Left renal cortex interstitium (tissue), 4 donors: Measurements from ENCODE around the gene ZSWIM8. TPM values are rescaled to one million over a fixed set of nuclear protein-coding genes. Genes with fewer than 3 reads are reported as not detected.
"Not testable (repeated sequence)": the region's sequence is repeated elsewhere in the genome, so short reads cannot be mapped to it uniquely, and the experiment has no call there.

ENCODE experiments used
- DNase-seq, 4 donors: peaks; one replicate each; pipeline ENCODE4 v3.0.0-alpha.2; 2013; ENCODE audit warnings: low read depth in 4 of 4, low spot score in 2 of 4, missing footprints in 1 of 4
- polyA plus RNA-seq, 4 donors: library from polyadenylated mRNA; unstranded; fragments of 120-200 nt; gene quantifications; one replicate each; pipeline ENCODE4 v1.2.1, GENCODE V29; 2013; ENCODE audit not compliant: insufficient read length in 4 of 4

The ZSWIM8 gene
- polyA plus RNA-seq, 4 donors, result 86.4 to 156 (median 101) TPM

DNA sequence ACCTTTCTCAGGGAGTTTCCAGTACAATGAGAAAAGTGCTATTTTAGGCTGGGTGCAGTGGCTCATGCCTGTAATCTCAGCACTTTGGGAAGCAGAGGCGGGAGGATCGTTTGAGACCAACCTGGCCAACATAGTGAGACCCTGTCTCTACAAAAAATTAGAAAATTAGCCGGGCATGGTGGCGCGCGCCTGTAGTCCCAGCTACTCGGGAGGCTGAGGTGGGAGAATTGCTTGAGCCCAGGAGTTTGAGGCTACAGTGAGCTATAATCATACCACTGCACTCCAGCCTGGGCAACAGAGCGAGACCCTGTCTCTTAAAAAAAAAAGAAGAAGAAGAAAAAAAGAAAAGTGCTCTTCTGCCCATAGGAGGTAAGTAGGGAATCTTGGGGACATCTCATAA, 10.6 kb downstream of the ZSWIM8 start:
- DNase-seq, result not testable (repeated sequence)

DNA sequence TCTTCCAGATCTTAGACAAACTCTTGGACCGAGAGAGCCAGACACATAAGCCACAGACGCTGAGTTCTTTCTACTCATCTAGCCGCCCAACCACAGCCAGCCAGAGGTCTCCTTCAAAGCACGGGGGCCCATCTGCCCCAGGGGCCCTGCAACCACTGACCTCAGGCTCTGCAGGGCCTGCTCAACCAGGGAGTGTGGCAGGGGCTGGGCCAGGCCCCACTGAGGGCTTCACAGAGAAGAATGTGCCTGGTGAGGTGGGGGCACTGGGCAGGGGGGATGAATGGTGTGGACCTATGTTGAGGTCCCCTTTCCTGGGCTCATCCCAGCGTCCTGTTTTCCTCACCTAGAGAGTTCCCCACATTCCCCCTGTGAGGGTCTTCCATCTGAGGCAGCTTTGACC, 11.4 kb downstream of the ZSWIM8 start:
- no peak for DNase-seq

DNA sequence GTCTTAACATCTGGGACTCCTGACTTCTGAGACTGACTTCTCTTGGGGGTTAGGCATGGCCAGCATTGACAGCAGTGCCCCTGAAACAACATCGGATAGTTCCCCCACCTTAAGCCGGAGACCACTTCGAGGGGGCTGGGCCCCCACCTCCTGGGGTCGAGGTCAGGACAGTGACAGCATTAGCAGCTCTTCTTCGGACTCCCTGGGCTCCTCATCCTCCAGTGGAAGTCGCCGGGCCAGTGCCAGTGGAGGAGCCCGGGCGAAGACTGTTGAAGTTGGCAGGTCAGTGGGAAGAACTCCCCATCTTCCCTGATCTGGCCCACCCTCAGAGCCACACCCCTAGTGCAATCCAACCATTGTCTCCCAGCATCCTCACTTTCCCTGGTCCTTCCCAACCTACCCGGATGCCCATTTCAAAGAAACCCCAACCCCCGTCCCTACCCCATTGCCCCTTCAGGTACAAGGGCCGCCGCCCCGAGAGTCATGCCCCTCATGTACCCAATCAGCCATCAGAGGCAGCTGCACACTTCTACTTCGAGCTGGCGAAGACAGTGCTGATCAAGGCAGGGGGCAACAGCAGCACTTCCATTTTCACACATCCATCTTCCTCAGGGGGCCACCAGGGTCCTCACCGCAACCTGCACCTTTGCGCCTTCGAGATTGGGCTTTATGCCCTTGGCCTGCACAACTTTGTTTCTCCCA, 12.1 kb downstream of the ZSWIM8 start:
- no peak for DNase-seq

DNA sequence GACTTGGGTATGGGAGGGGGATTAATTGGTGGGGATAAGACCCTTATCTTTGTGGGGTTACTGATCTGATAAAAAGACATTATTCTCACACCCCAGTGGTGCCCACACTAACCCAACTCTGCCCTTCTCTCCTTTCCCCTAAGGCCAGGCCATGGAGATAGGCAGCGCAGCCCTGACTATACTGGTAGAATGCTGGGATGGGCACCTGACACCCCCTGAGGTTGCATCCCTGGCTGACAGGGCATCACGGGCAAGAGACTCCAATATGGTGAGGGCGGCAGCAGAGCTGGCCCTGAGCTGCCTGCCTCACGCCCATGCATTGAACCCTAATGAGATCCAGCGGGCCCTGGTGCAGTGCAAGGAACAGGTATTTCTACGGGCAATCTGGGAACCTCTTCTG, 12.7 kb downstream of the ZSWIM8 start:
- DNase-seq, result no peak

DNA sequence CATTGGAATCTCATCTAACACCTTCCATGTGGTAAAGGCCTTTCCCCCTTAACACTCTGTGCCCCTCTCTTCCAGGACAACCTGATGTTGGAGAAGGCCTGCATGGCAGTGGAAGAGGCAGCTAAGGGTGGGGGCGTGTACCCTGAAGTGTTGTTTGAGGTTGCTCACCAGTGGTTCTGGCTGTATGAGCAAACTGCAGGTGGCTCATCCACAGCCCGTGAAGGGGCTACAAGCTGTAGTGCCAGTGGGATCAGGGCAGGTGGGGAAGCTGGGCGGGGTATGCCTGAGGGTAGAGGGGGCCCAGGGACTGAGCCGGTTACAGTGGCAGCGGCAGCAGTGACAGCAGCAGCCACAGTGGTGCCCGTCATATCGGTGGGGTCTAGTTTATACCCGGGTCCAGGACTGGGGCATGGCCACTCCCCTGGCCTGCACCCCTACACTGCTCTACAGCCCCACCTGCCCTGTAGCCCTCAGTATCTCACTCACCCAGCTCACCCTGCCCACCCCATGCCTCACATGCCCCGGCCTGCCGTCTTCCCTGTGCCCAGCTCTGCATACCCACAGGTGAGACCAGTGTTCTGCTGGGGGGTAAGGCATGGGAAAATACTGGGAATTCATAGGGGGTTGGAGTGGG, 13.6 kb downstream of the ZSWIM8 start:
- no peak for DNase-seq

DNA sequence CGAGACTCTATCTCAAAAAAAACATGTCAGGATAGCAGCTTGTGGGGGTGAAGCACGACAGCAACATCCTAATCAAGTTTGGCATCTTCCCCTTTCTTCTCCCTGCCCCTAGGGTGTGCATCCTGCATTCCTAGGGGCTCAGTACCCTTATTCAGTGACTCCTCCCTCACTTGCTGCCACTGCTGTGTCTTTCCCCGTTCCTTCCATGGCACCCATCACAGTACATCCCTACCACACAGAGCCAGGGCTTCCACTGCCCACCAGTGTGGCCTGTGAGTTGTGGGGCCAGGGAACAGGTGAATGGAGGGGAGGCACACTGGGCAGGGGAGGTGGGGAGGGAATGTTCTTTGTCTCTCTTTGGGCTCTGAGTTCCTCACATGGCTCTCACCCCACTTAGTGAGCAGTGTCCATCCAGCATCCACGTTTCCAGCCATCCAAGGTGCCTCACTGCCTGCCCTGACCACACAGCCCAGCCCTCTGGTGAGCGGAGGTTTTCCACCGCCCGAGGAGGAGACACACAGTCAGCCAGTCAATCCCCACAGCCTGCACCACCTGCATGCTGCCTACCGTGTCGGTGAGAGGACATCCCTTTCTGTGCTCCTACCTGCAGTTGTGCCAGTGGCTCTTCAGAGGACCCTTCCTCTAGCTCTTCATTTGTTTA, 14.6 kb downstream of the ZSWIM8 start:
- no peak for DNase-seq

DNA sequence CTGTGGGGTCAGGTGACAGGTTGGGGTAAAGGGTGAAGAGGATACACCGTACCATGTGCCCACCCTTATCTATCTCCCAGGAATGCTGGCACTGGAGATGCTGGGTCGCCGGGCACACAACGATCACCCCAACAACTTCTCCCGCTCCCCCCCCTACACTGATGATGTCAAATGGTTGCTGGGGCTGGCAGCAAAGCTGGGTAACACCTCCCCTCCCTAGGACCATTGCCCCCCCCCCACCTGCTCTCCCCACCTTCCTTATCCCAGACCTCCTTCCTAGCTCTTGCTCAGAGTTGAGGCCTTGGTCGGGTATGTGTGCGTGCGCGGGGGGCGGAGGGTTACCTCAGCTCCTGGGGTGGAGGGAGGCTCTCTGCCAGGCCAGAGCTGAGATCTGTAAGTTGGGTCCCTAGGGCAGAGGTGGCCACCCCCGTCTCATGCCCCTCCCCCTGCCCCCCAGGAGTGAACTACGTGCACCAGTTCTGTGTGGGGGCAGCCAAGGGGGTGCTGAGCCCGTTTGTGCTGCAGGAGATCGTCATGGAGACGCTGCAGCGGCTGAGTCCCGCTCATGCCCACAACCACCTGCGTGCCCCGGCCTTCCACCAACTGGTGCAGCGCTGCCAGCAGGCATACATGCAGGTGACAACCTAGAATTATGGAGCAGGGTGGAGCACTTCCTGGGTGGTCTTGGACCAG, 15.3 kb downstream of the ZSWIM8 start:
- no peak for DNase-seq

DNA sequence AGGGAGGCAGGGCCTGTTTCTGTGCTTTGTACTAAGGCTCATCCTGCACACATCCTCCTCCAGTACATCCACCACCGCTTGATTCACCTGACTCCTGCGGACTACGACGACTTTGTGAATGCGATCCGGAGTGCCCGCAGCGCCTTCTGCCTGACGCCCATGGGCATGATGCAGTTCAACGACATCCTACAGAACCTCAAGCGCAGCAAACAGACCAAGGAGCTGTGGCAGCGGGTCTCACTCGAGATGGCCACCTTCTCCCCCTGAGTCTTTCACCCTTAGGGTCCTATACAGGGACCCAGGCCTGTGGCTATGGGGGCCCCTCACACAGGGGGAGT, 15.8 kb downstream of the ZSWIM8 start:
- no peak for DNase-seq

DNA sequence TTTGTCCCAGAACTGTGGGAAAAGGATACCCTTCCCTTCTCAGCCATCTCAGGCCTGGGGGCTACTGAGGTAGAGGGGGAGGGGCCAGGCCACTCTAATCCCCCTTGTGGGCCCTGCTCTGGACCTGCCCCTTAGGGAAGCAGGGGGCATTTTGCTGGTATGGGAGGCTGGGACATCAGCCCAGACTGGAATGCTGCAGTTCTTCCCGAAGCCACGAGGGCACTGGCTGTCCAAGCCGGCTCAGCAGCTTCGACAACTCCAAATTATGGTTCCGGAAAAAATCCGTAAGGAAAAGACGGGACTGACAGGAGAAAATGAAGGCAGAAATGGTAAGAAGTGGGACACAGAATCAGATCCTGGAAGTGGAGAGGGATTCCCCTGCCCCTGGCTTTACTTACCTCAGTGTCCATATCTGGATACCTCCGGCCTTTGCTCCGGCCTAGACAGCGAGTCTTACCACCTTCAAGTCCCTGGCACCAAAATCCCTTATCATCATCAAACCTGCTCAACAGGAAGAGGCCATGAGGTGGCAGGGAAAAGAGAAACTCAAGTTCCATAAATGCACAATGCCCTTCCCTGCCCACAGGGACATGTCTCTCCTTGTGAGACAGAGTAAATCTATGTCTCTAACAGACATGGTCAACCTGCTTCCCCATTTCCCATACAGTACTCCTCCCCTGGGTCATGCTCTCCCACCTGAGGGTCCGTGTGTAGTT, 17.0 kb downstream of the ZSWIM8 start:
- no peak for DNase-seq

DNA sequence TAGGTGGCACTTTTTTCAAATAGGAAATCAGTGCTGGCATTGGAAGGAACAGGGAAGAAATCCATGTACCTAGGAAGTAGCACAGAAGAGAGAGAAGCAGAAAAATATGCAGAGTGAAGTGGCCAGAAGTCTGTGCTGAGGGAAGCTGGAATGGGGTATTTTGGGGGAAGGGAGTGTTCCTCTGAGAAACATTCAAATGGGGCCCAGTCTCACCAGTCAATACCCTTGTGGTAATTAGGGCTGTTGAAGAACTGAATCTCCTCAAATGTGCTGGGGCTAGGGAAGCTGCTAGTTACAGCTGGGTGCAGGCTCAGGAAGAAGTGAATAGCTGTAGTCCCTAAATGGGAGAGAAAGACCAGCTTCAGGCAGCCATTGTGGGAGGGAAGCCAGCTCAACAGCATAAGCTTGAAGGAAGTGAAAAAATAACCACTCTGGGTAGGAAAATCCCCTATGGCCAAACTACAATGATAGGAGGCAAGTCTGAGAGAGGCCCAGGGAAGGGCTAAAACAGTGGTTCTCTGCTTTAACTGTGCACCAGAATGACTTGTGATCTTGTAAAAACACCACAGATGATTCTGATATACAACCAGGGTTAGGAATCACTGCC, 18.4 kb downstream of the ZSWIM8 start:
- no peak for DNase-seq

DNA sequence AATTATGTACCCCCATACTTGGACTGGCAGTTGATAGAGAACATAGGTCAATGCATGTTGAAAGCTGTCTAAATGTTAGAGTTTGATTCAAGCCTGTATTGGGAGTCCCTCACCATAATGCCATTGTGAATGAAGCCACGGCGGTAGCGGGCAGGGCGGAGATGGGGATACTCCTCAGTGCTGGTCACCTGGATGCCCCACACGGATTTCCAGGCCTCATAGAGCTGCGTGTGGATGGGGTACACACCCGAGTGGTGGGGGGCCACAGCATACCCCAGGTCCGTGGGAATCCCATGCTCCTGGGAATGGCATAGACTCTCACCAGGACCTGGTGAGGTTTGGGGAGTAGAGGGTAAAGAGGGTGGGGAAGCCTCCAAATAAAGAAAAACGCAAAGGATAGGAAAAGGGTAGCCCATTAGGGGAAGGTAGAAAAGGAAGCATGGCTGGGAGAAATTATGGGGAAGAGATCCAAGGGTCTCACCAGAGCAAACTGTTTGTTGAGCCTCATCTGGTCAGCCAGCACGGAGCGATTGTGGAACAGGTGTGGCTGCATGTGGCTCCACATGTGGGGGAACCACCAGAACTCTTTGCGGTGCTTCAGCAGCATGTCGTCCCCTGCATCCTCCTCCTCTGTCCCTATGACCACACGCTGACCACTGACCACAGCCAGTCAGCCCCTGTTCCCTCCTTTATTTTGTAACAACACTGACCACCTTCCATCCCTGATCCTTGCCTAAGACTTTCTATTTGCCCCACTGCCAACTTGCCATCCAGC, 21.0 kb downstream of the ZSWIM8 start:
- no peak for DNase-seq

DNA sequence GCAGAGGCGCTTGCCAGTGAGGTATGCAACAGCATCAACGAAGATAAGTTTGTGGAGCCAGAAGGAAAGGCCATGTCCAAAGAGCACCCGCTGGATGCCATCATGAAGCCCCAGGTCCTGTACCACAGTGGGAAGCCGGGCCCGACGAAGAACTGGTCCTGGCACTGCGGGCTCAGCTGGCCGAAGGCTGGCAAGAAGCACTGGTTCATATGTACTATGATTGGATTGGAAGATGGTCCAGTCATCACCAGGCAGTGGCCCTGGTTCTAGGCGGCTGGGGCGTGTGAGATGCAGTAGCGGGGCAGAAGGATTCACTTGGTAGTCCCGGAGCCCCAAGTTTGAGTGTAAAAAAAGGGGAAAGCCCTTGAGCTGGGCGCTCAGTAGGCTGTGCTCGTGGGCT, 22.1 kb downstream of the ZSWIM8 start:
- no peak for DNase-seq

DNA sequence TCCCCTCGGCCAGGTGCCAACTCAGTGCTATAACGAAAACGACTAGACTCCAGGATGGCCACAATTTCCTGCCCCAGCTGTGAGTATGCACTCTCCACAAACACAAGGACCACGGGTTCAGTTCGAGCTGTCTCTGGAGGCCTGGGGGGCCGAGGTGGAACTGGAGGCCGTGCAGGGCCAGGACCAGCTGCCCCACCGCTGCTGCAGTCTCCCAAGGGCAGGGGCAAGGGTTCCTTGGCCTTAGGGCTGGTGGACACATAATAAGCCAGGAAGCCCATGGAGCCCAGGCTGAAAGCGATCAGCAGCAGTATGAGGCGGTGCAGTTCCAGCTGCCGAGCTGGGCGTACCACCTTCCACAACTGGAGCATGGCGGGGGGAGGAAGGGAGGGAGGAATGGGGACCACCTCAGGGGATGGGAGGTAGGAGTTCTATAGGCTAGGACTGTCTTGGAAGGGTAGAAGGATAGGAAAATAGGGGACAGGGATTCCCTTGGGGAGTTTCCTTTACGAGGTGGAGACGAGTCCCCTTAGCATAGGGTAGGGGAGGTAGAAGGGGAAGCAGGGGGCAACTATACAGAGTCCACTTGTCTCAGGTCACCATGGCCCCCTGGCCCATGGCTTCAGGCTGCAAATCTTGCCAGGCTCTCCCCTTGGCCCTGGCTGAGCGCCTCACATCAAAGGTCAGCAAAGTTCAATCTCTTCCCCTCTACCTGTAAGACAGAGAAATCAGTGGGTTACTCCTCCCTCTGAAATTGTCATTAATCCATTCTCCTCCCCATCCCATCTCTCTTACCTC, 22.8 kb downstream of the ZSWIM8 start:
- no peak for DNase-seq

DNA sequence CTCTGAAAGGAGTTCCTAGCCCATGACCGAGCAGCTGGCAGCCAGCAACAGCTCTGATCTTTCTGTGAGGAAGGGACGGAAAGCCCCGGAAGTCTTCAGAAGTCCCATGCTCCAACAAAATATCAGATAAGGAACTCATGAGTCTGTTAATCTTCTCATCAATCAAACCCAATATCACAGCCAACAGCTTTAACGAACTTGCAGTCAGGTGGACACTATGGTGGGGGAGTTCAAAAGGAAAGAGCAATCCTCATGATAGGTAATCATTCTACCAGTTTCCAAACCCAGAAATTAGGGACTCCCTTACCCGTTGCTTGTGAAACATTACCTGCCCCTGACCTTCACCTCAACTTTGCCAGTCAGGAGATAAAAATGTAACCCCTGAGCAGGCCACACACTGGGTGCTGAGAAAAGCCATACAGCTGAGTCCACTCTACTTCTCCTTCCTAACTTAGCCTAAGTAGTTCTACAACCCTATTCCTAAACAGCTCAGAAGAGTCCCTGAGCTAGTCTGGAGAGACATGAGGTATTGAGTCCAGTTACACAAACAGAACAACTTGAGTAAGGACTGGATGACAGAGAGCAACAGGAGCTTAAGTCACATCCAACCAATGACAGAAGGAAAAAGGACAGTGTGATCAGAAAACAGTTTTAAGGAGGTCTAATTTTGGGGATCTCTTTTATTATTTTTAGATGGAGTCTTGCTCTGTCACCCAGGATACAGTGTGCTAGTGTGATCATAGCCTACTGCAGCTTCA, 23.8 kb downstream of the ZSWIM8 start:
- DNase-seq, result no peak

DNA sequence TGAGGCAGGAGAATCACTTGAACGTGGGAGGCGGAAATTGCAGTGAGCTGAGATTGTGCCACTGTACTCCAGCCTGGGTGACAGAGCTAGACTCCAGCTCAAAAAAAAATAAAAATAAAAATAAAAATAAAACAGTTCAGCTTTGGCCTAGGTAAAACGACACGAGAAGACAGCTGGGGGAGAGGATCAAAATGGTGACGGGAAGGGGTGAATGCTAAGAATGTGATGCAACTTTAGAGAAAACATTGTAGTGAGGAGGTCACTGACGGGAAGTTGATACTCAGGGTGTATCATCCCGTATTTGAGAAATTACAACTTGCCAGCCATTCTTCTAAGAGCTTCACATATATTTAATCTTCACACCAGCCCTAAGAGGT, 24.9 kb downstream of the ZSWIM8 start:
- DNase-seq, result no peak

DNA sequence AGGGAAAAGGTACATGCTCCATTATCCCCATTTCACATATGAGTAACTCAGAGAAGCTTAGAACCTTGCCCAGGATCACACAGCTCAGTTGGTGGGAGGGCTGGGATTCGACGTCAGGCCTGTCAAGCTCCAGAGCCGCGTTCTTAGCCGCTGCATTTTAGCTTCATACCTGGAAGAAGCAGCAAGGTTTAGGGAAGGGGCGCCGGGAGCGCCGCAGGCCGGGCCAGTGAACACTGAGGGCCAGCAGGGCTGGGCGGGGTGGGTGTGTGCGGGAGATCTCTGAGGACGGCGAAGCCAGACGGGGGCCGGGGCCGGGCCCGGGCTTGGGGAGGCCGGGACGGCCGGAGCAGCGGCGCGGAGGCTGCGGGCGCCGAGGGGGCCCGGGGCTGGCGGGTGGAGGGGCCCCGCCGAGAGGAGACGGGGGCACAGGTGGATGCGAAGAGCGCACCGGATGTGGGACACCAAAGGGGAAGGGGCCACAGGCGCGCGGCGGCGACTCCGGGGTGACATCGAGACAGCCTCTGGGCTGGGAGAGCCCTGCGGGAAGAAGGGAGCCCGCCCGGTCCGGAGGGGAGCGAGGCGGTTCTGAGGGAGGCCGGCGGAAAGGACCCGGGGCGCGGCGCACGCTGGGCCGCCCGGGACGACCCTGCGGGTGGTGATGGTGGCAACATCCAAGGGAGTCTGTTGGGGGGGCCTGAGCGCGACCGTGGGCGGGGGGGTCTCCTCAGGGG, 25.5 kb downstream of the ZSWIM8 start:
- no peak for DNase-seq

DNA sequence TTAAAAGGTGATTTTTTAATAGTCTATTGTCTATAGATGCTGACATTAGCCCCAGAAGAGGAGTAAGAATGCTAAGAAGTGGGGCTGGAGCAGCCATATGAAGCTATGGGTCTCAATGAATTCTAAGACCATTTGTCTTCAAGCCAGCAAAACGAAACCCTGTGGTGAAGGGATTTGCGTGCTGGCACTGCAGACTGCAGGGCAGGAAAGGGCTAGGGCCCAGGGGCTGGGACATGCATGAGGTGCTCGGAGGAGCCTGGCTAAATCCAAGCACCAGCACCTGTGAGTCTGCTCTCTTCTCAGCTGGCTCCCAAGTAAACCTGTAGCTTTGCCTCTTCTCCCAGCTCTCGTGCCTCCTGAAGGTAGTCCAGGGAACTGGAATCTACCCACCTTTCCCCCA, 27.3 kb downstream of the ZSWIM8 start:
- no peak for DNase-seq

DNA sequence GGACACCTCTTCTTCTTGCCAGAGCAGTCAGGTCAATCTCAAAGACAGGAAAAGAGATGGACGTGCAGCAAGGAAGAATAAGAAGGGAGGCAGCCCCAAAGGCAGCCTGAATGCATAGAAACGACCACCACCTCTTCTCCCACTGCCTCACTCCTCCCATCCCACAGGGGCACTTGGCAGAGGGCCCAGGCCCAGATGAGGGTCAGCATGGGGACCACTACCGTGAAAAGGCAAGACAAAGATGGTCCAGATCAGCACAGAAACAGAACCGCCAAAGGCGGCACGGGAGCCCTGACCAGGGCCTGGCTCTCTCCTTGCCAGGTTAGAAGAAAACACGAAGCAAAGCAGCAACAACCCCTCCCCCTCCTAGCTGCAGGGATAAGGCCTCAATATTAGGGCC, 27.9 kb downstream of the ZSWIM8 start:
- DNase-seq, result no peak
